ENCODE measurements around the gene PPBP.
"Not testable (repeated sequence)": the region's sequence is repeated elsewhere in the genome, so short reads cannot be mapped to it uniquely, and the experiment has no call there.

Gene PPBP

DNA sequence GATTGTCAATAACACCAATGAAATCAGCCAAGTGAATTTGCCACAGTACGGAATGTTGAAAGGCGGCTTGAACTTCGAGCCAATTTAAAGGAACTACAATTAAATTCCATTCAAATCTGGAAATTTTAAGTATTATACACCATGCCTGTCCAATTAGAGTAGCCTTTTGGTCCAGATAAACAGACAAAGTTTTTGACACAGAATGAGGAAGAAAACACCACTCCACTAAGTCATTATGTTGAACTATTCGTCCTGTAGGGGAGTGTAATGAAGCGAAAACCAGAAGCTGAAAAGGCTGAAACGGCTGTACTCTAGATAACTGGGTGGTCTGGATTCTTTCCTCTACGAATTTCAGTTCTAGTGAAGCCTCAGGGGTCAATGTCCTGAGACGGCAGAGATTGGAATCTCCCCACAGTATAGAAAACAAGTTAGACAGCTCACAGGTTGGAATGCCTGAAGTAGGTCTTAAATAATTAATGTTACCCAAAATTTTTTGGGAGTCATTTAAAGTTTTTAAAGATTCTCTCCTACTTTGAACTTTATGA is 37.5 kb downstream of the PPBP start:
- not testable (repeated sequence) for DNase-seq

DNA sequence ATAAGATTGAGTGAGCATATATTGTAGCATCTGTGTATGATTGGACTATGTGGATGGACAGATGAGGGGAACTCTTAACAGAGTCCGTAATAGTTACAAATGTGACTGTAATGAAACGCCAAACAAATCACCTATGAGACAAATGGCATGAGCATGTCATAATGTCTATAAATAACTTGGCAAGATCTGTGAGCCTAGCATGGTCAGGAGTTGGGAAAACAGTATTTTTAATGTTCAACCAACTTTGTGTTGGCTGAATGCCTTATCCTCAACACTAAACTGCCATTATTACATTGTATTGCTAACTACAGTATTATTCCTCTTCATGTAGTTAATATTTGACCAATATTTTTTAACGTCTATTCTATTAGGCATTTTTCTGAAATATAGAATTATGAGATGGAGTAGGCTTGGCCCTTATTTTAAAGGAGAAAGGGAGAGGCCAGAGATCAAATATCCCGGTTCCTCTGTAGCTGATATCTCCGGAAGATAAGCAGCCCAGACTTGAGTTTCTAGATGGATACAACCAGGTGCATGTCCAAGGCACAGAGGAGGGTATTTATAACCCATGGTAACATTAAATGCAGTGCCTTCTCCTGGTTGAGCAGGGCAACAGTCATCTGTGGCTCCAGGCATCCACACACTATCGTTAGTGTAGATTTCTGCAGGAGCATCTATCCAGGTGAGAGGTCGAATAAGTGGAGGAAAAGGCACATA is 38.8 kb downstream of the PPBP start:
- no peak for DNase-seq

DNA sequence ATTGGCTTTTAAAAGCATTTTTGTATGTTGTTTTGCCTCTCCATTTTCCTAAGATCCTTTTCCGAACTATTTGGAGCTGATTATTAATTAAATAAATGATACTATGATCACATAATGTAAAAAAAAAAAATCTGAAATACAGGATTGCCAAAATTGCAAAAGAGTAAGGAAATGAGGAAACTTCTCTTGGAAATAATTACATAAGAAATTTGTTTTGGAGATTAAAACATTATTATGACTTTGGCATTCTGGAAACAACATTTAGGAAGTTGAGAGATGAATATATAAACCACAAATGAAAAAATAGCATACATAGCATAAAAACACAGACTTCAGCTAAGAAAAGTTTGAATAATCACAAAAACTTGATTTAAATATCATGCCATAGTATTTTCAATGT is 39.7 kb downstream of the PPBP start:
- DNase-seq: no peak

DNA sequence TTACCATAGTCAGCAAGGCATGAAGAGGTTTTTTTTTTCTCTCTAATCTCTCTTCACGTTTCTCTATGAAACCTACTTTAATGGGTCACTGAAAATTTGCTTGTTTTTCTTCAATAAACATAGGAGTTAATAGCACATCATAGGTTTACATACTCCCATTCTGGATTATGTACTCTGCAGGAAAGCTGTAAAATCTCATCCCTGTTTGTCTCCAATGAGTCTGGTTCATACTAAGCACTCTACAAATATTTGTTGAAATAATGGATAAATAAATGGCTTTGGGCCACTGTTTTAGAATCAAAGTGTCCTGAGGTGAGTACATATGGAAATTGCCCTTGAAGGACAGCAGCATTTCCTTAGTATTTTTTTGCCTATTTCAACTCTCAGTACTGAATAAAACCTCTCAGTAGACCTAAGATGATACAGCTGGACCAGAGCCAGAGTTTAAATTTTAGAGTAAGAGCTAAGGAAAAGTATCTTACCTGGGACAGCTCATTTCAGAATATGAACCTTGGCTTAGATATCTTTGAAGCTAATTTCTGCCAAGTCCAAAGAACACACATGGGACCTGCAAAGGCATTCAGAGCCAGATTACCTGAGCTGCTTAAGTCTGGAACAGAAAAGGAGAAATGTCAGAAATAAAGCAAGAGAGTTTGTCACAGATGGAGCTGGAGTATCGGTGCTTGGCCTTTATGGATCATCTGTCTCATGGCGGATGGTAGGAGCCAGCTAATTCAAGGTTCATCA is 40.6 kb downstream of the PPBP start:
- DNase-seq: no peak

DNA sequence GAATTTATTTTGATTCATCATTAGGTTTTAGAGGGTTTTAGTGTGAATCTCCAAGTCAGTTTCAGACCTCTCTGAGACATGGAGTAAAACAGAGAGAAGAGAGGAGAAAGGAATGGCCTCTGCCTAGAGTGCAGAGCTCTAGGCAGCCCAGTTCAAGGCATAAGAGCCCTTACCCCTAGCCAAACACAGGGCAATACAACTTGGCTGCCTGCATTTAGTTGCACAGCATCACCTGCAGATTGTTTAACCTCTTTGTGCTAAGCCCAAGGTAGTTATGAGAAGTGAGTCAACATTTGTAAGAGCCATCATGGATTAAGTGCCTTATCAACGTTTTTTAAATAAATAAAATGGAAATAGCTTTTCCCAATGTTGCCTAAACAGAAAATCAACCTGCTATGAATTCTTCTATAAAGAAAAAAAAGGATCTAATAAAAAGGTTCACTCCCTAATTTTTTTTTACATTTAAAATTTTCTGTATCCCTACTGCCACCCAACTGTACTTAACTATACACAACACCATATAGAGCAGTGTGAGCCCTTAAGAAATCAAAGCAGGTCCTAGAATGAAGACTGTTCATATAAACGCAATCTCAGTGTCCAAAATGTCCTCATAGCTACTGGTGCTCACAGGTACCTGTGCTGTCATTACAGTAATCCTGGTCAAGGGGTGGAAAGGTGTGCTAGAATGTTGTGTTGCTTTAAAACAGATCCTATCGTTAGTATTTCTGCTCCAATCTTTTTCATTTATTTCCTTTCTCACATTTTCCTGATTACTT is 42.1 kb downstream of the PPBP start:
- DNase-seq: no peak

DNA sequence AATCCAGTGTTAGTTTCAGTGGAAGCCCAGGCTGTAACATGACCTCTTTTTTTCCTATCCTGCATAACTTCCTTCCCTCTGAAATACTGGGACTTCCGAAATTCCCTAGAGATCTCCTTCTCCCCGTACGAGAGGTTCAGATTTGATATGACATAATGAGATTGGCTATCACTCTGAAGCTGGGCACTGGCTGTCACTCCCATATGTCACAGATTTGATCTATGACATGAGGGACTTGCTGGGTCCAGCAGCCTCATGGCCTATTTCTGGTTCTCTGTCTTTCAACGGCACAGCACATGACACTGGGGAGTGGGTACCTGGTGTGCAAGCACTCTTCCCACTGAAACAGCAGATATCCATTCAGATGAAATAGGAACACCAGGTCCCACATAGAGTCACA is 42.9 kb downstream of the PPBP start:
- DNase-seq: no peak

DNA sequence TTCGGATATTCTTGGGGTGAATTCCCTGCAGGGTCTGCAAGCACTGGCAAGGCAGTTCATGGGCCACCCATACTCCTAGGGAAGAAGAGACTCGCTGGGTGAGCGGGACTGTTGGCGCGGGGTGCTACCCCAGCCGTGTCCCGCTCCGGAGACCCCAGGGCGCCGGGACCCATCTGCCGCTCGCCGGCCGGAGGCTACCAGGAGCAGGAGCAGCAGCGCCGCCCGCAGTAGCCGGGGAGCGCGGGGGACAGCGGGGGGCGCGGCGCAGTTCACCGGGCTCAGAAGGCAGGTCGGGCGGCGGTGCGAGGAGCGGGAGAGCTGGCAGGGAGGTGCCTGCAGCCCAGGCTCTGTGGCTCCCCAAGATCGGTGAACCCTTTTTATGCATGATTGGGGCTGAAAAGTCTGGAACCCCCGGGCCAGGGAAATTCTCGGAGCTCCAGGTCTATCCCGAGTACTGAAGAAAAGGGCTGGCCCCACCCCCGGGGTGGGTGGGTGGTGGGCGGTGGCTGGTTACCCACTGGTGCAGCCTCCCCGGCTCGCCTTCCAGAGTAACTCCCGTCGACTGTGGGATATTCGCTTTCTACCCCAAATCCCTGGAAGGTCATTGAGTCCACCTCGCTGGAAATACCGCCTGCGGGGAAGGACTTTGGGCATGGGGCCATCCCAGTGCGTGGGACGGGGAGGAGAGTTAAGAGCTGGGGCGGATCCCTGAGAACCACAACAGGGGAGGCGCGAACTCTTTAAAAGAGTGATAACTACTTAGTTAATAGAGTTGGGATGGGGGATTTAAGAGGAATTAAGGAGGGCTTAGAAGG is 43.7 kb downstream of the PPBP start:
- peak in 1 of 56 donors; percentile 0 for DNase-seq

DNA sequence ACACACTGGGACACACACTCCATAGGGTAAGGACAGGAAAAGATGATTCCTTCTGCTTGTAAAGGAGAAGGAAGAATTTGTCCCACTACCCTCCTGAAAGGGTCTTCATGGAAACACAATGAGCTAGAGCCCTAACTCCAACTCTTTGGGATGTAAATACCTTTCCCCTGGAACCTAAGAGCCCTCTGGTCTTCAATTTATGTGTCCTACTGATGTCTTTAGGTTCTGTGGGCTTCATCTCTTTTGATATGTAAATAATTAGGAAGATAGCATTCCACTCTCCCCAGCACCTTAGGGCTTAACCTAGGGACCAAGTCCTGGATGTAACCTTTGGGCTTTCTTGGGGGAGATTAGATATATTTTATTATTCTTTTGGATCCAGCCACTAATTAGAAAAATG is 44.4 kb downstream of the PPBP start:
- DNase-seq: no peak

DNA sequence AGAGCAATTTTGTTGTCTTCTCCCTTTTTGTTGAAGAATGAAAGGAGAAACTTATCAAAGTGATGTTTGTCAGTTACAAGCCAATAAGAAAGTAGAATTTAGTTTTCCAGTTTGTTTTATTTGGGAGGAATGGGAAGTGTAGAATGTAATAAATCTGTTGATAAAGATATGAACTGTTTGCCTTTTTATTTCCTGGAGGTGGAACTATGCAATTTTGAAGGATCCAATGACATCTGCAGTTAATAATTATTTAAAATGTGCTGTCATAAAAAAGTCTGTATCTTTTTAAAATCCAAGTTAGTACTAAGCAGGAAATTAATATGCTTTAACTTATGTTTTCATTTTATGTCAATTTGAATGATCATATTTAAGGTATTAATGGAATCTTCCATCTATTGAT is 51.0 kb downstream of the PPBP start:
- no peak for DNase-seq

Measured in nucleus accumbens (tissue), 56 donors.